Heart right ventricle (tissue), 16 donors: Measurements from ENCODE around the gene ARRDC2. TPM values are rescaled to one million over a fixed set of nuclear protein-coding genes. Genes with fewer than 3 reads are reported as not detected.

Source experiments
- ATAC-seq, 8 donors: fragments of 200-7000 bp; cut with Tn5 transposase; one replicate each; pipeline ENCODE4 v1.9.1; 2020; ENCODE audit warnings: mild to moderate bottlenecking in 8 of 8, moderate library complexity in 8 of 8, moderate number of reproducible peaks in 1 of 8
- DNase-seq, 2 donors: peaks; one replicate each; pipeline ENCODE4 v3.0.0-alpha.2; 2020
- H3K27ac ChIP-seq, 10 donors: fragments of 200-600 bp; sonication (generic) in 2 of 10; one replicate each; pipeline versions ENCODE4 v1.5.0 to v1.8.0; 2020 to 2022; ENCODE audit warnings: mild to moderate bottlenecking in 3 of 10
- H3K27me3 ChIP-seq, 7 donors: fragments of 200-600 bp; one replicate each; pipeline ENCODE4 v1.8.0; 2021 to 2022; ENCODE audit warnings: mild to moderate bottlenecking in 2 of 7
- H3K36me3 ChIP-seq, 9 donors: fragments of 200-600 bp; sonication (generic) in 1 of 9; one replicate each; pipeline versions ENCODE4 v1.5.0 to v1.8.0; 2020 to 2022; ENCODE audit warnings: mild to moderate bottlenecking in 2 of 9
- H3K4me1 ChIP-seq, 9 donors: fragments of 200-600 bp; sonication (generic) in 1 of 9; one replicate each; pipeline versions ENCODE4 v1.5.0 to v1.8.0; 2020 to 2022; ENCODE audit warnings: mild to moderate bottlenecking in 4 of 9
- H3K4me3 ChIP-seq, 10 donors: fragments of 200-600 bp; sonication (generic) in 2 of 10; one replicate each; pipeline versions ENCODE4 v1.5.0 to v1.8.0; 2020 to 2022; ENCODE audit warnings: mild to moderate bottlenecking in 7 of 10, moderate library complexity in 2 of 10
- H3K9me3 ChIP-seq, 11 donors: fragments of 200-600 bp in 10 of 11; sonication (generic) in 2 of 11; one replicate each; pipeline versions ENCODE4 v1.5.0 to v1.8.0; 2013 to 2022; ENCODE audit warnings: mild to moderate bottlenecking in 2 of 11, control low read depth in 1 of 11, moderate library complexity in 1 of 11
- CTCF ChIP-seq, 9 donors: fragments of 200-600 bp; sonication (generic) in 2 of 9; IDR thresholded peaks; one replicate each; pipeline versions ENCODE4 v1.5.0 to v1.8.0; 2021 to 2022; ENCODE audit warnings: antibody characterized with exemption in 9 of 9, mild to moderate bottlenecking in 5 of 9, moderate library complexity in 1 of 9
- WGBS, 2 donors: extraction: QIAGEN DNeasy Blood & Tissue Kit; methylation state at CpG; one replicate each; pipeline ENCODE4 v1.1.7; 2013; ENCODE audit warnings: inconsistent platforms in 1 of 2; 5-methylcytosine and 5-hydroxymethylcytosine counted together
- intact Hi-C, 10 donors: fragments of 100-400 bp; cut with DNase I; formaldehyde crosslinking; loops; one replicate each; pipeline versions ENCODE4 v1.11.1 to v1.14.2; 2022
- polyA plus RNA-seq, 2 donors: library from polyadenylated mRNA; stranded (reverse); fragments of 200-250 nt; gene quantifications; one replicate each; pipeline ENCODE4 v1.2.3, GENCODE V29; 2013
- total RNA-seq, 10 donors: library from RNA; stranded (reverse); fragmentation: NEBNext Ultra II Directional in 3 of 10; extraction: Animal tissue kit (Norgen Biotek cat#: 25700) in 3 of 10; gene quantifications; one replicate each; pipeline versions ENCODE4 v1.2.1 to v1.2.4, GENCODE V29; 2021 to 2023
- donor health status: Arrhythmogenic right ventricular cardiomyopathy.
- donor health status: ischemic (EF 13 %, LVEDD 7.1; RV severe dilation, severe dysfunction).
- donor health status: healthy with polysubstance abuse.
- donor health status: DM: no; HTN: yes; CAD: no.
- donor health status: DM: no; HTN: no; CAD: no.
- donor health status: ischemic (EF 25% LVEDD 6.9; RV normal size, moderate dysfunction).
- donor health status: ischemic (EF 25% LVEDD 5.7; RV mildly dilated, moderate dysfunction).
- donor health status: healthy.
- donor health status: DM: yes; HTN: yes; CAD: no.
- donor health status: Ischemic cardiomyopathy.
- donor health status: ischemic (EF 35%, LVEDD 5.7; RV mildly dilated, moderate dysfunction).
- donor health status: nonischemic (EF 11% LVEDD 7.7; RV severe dilation, severe dysfunction).
- donor health status: DM: yes; HTN: yes; CAD: no.
- donor health status: PGD.
- donor health status: ischemic (EF 29% LVEDD 5.4; RV normal size, mild dysfunction).
- donor health status: nonischemic (EF 23%, LVEDD 6.1; RV moderate dilation, normal function).

ARRDC2 gene
- total and polyA plus RNA-seq, 12 donors, result 4.8 to 45.5 (median 11.8) TPM

- WGBS, 2 donors, result 47 to 57% methylated on average over 41 of the region's 41 CpGs
- Histone ChIP-seq H3K4me1 (peaks cover 0 to 29% (median 15%) of the 10 kb centered on the region in 9 donors), H3K4me3 (no peak overlapping the region), H3K36me3 (no peaks in the 10 kb centered on the region), H3K27ac (no peak overlapping the region), H3K9me3 (no peaks in the 10 kb centered on the region), H3K27me3 (peaks cover 0 to 21% (median 0%) of the 10 kb centered on the region in 7 donors)
- intact Hi-C loops, result loop anchor here (1.0 to 10.0 kb wide), 9 partner anchors 51 to 141 kb away; partner anchors contain the start of genes RPL18A (in 3 of the 10) and SLC5A5 (in 1 of the 10)
- no peak for DNase-seq
- peak in 5 of 9 donors; percentile 12 to 37 (median 23) for TF ChIP-seq CTCF (IDR thresholded peaks at IDR 0.05)
- ATAC-seq, result peak in 1 of 8 donors; percentile 17
Measured at GRCh38 chr19:17997969-17998826, 9.8 kb upstream of the ARRDC2 start.

- WGBS, 2 donors, result 85 to 90% methylated on average over 5 of the region's 5 CpGs
- Histone ChIP-seq H3K9me3 (no peaks in the 10 kb centered on the region), H3K27me3 (peaks cover 0 to 15% (median 0%) of the 10 kb centered on the region in 7 donors), H3K27ac (no peak overlapping the region), H3K4me3 (no peak overlapping the region), H3K4me1 (peaks cover 0 to 31% (median 16%) of the 10 kb centered on the region in 9 donors), H3K36me3 (no peaks in the 10 kb centered on the region)
- no peak for ATAC-seq
- DNase-seq, result no peak
- TF ChIP-seq CTCF (IDR thresholded peaks at IDR 0.05), result no peak
- intact Hi-C loops, result loop anchor here in 7 of 10 donors (5.0 to 10.0 kb wide), 5 partner anchors 61 to 141 kb away; partner anchors contain the start of genes RPL18A (in 1 of the 7) and SLC5A5 (in 1 of the 7)
Measured at GRCh38 chr19:17998827-17999150, 9.2 kb upstream of the ARRDC2 start.

GRCh38 chr19:17999684-18000479, 8.1 kb upstream of the ARRDC2 start:
- peak overlapping the region in 3 of 10 donors; percentile 71 to 82 (median 80) for H3K4me3 ChIP-seq
- DNase-seq (no peak), ATAC-seq (no peak)
- TF ChIP-seq CTCF (IDR thresholded peaks at IDR 0.05), result no peak
- WGBS, 2 donors, result 83 to 86% methylated on average over 21 of the region's 21 CpGs
- H3K27me3 ChIP-seq, result peaks cover 0 to 10% (median 0%) of the 10 kb centered on the region in 7 donors
- peak overlapping the region; percentile 80 to 96 (median 92) for H3K27ac ChIP-seq
- peaks cover 0 to 8% (median 0%) of the 10 kb centered on the region in 9 donors for H3K36me3 ChIP-seq
- no peaks in the 10 kb centered on the region for H3K9me3 ChIP-seq
- intact Hi-C loops, result loop anchor here in 7 of 10 donors (5.0 to 10.0 kb wide), 5 partner anchors 63 to 143 kb away; partner anchors contain the start of genes RPL18A (in 1 of the 7) and SLC5A5 (in 1 of the 7)
- peaks cover 0 to 31% (median 16%) of the 10 kb centered on the region in 9 donors for H3K4me1 ChIP-seq

- WGBS, 2 donors, result 19% methylated on average over 17 of the region's 17 CpGs
- no peak for ATAC-seq
Measured at GRCh38 chr19:18000480-18000914, 7.5 kb upstream of the ARRDC2 start.

More at GRCh38 chr19:18000480-18000914, 7.5 kb upstream of the ARRDC2 start:
- no peak for DNase-seq
- Histone ChIP-seq H3K4me3 (peak overlapping the region in 9 of 10 donors; percentile 55 to 88 (median 77)), H3K27ac (peak overlapping the region; percentile 80 to 96 (median 92)), H3K36me3 (peaks cover 0 to 8% (median 0%) of the 10 kb centered on the region in 9 donors), H3K9me3 (no peaks in the 10 kb centered on the region), H3K4me1 (peaks cover 0 to 31% (median 16%) of the 10 kb centered on the region in 9 donors), H3K27me3 (peaks cover 0 to 10% (median 0%) of the 10 kb centered on the region in 7 donors)
- no peak for TF ChIP-seq CTCF (IDR thresholded peaks at IDR 0.05)
- intact Hi-C loops, result no loop called here
